Measurements from ENCODE around the gene PRSS57.

DNA sequence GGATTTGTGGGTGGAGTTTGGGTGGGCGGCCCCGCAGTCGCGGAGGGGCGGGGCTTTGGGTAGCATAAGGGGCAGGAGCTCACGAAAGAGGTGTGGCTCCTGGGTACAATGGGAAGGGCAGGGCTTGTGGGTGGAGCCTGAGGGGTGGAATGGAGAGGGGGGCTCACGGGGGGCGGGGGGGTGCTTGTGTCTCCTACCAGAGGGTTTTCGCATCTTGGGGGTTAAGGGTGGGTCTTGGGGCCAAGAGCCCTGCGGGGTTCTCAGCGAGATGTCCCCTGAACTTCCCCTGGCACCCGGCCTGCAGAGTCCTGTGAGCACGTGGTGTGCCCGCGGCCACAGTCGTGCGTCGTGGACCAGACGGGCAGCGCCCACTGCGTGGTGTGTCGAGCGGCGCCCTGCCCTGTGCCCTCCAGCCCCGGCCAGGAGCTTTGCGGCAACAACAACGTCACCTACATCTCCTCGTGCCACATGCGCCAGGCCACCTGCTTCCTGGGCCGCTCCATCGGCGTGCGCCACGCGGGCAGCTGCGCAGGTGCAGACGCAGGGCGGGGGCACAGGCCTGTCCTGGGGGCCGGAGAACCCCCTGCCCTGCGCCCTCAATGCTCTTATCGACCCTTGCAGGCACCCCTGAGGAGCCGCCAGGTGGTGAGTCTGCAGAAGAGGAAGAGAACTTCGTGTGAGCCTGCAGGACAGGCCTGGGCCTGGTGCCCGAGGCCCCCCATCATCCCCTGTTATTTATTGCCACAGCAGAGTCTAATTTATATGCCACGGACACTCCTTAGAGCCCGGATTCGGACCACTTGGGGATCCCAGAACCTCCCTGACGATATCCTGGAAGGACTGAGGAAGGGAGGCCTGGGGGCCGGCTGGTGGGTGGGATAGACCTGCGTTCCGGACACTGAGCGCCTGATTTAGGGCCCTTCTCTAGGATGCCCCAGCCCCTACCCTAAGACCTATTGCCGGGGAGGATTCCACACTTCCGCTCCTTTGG is 13.9 kb downstream of the PRSS57 start:
- TF ChIP-seq, protein P1, sequence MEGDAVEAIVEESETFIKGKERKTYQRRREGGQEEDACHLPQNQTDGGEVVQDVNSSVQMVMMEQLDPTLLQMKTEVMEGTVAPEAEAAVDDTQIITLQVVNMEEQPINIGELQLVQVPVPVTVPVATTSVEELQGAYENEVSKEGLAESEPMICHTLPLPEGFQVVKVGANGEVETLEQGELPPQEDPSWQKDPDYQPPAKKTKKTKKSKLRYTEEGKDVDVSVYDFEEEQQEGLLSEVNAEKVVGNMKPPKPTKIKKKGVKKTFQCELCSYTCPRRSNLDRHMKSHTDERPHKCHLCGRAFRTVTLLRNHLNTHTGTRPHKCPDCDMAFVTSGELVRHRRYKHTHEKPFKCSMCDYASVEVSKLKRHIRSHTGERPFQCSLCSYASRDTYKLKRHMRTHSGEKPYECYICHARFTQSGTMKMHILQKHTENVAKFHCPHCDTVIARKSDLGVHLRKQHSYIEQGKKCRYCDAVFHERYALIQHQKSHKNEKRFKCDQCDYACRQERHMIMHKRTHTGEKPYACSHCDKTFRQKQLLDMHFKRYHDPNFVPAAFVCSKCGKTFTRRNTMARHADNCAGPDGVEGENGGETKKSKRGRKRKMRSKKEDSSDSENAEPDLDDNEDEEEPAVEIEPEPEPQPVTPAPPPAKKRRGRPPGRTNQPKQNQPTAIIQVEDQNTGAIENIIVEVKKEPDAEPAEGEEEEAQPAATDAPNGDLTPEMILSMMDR (IDR thresholded peaks at IDR 0.05) = no peak
- no peak for TF ChIP-seq POLR2A (IDR thresholded peaks at IDR 0.05; ENCODE audit: low read depth)
- no peak for TF ChIP-seq POLR2AphosphoS5 (IDR thresholded peaks at IDR 0.05)
- no peak for TF ChIP-seq EP300 (IDR thresholded peaks at IDR 0.05)
